ENCODE measurements around the gene KIF6.
A peak's percentile ranks its signal among the peaks of the same experiment; 100 is the strongest.

Gene KIF6

DNA sequence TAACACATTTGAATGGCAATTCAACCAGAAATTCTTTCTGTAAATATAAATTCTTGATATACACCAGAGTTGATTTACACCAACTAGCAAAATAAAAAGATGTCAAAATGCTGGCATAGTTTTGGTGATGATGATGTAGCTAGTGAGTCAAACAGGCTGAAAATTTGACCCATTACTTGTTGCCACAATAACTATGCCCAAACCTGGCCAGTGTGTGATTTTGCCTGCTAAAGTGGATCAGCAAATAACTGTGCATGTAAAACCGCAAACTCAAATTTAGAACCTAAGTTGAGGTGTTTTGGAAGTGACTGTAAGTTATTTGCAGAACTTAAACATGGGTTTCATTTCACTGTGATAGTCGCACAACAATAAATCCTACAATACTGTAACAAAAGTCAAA is 125.9 kb downstream of the KIF6 start:
- DNase-seq, result no peak
- no peak for ATAC-seq

DNA sequence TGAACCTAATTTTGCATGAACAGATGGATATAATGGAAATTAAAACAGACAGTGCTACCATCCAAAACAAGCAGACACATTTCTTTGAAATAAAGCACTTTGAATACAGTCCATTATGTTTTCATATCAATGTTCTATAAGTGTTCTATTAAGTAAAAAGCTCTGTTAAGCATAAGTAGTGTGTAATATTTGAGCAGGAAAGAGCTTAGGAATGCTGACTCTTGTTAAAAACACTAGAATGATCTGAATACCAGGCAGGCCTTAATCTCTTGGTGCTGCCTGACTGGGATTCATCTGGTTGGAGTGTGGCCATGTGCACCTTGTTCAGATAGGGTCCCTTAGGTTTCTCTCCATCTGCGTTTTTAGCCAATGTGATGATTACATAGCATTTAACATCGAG is 130.9 kb downstream of the KIF6 start:
- no peak for ATAC-seq
- no peak for DNase-seq

- DNase-seq (no peak), ATAC-seq (no peak)
Measured at GRCh38 chr6:39593646-39594045, 131.6 kb downstream of the KIF6 start.

DNA sequence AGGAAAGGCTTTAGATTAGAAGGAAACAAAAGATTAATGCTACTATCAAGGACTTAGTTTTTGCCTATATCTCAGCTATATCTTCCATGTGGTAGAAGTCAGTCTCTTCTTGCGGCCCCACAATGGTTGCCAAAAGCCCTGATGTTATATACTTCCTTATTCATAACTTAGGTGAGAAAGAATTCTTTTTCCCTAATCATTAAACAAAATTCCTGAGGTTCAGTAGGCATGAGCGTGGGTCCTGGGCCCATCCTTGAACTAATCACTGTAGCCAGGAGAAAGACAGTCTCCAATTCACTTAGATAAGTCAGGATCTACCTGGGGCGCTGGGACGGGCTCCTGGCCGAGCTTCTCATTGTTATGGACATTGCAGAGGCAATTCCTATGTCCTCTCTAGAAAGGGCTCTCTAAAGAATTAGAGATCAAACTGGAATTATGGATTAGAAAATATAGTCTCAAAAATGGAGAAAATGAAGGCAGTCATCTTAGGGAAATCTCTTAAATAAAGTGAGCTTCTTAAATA is 134.3 kb downstream of the KIF6 start:
- DNase-seq, result no peak
- no peak for ATAC-seq

DNA sequence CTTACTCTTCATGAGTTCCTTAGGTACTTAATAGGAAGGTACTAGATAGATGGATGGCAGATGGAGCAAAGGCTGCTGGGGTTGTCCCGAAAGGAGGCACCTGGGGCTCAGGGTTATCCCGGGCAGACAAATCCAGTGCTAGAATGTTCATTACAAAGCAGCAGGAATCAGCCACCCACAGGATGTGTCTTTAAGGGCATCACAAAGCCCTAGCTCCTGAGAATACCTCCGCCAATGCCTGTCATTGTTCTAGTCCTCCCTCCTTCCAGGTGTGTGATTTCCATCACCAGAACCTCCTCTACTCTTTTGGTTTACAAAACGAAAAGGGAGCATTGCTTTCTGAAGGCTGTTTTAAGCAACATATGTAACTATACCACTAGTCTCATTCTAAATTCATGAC is 138.1 kb downstream of the KIF6 start:
- DNase-seq (no peak), ATAC-seq (no peak)

DNA sequence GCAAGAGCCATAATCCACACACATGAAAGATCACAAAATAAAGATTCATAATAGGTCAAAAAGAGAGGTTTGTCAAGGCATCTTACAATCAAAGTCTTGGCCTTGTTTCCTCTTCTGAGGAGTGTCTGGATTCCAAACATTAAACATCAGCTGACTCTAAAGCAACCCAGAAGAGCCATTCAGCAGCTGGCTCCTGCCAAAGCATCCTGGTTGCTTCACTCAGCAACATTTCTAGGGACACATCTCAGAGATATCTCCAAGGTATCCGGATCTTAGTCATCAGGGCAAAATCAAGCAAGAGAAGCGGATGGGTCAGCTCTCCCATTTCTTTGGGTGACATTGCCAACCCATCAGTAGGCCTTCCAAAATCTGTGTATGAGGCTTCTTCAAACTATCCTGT is 139.6 kb downstream of the KIF6 start:
- ATAC-seq (no peak), DNase-seq (no peak)

- no peak for ATAC-seq
- DNase-seq, result no peak
Measured at GRCh38 chr6:39577446-39578165, 147.6 kb downstream of the KIF6 start.

DNA sequence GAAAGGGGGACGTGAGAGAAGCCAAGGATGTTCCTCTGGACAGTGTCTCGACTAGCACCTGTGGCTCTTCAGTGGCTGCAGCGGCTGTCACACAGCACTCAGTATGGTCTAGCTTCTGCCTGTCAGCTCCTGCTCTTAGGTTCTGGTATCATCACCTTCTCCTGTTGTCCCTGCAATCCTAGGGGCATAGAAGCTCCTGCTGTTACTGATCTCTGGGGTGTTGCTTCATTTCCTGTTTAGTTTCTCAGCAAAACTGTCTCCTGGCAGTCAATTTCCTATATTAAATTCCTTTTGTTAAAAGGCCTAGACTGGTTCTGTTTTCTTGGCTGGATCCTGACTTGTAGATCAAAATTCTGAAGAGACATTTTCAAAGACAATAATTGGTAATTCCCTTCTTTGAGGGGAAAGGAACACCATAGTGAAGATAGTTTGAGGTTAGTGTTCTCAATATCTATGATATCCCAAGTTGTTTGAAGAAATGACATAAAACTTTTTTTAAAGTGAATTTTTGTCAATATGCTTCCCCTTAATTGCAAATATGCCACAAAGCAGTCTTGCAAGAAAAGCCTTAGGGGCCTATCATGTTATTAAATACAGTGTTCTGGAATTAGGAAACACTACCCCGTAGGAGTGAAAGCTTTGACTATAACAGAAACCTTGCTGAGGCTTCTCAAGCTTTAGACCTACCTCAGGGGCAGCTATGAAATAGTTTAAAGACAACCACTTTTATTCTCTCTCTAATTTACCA is 148.5 kb downstream of the KIF6 start:
- DNase-seq (no peak), ATAC-seq (no peak)

- DNase-seq, result no peak
- ATAC-seq, result no peak
Measured at GRCh38 chr6:39574991-39575390, 150.2 kb downstream of the KIF6 start.

- ATAC-seq, result no peak
- DNase-seq, result no peak
Measured at GRCh38 chr6:39573541-39573940, 151.7 kb downstream of the KIF6 start.

- no peak for DNase-seq
- ATAC-seq, result no peak
Measured at GRCh38 chr6:39572661-39573340, 152.4 kb downstream of the KIF6 start.

DNA sequence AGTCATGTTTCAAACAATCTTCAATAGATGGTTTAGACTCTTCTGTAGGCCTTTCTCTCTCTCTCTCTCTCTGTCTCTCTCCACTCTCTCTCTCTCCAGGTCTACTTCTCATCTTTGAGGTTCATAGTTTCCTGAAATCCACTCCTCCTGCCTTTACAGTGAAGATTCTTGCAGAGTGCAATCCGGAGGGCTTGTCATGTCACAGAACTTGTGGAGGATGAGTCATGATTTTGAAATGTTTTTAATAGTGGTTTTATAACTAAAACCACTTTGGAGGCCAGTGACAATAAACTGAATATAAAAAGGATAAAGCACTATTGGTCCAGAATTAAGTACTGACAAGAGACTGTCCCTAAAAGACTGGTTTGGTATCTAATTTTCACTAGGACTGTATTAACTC is 156.3 kb downstream of the KIF6 start:
- ATAC-seq, result no peak
- no peak for DNase-seq

DNA sequence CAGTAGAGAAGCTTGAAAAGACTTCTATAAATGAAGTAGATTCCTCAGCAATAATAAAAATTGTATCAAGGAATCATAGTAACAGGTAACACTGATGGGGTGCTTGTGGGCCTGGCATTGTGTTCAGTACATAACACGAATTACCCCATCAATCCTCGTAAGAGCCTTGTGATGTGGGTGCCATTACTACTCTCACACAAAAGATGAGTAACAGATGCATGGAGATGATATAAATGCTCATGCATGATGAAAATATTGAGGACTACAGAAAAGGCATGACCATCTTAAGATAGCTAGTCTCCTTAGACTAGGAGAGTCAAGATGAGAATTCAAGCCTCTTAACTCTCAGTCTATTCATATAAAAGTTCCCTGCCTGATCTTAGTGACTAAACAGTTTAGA is 158.1 kb downstream of the KIF6 start:
- no peak for ATAC-seq
- no peak for DNase-seq

GRCh38 chr6:39566456-39566855 is 158.8 kb downstream of the KIF6 start:
- ATAC-seq (no peak), DNase-seq (no peak)

- no peak for ATAC-seq
- no peak for DNase-seq
Measured at GRCh38 chr6:39565956-39566355, 159.3 kb downstream of the KIF6 start.

DNA sequence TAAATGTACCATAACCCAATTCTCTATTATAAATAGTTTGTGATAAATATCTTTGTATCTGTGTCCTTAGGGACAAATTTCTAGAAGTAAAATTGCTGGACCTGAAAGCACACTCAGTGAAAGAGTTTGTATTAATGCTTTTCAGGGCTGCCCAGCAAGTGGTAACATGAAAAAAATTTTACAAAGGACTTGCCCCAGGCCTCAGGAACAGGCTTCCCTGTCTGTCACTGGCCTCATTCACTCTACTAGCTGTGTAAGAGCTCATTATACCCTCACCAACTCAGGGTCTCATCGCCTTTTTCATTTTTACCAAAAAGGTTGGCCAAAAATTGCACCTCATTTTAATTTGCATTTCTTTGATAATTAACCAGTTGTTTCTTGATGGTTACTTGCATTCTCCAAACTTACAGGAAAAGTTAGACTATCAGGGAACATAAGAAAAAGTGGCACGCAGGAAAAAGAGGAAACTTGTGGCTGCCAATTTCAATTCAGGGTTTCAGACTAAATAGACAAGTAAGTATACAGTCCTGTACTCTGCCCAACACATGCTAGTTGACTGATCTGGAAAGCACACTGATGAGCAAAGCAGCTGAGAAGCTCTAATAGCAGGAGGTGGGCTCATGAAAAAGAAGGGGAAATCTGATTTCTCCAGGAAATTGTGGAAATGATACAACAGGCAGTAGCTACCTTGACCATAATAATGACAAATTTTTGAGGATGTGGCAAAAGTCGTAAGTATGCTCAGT is 161.5 kb downstream of the KIF6 start:
- ATAC-seq, result no peak
- DNase-seq, result no peak

DNA sequence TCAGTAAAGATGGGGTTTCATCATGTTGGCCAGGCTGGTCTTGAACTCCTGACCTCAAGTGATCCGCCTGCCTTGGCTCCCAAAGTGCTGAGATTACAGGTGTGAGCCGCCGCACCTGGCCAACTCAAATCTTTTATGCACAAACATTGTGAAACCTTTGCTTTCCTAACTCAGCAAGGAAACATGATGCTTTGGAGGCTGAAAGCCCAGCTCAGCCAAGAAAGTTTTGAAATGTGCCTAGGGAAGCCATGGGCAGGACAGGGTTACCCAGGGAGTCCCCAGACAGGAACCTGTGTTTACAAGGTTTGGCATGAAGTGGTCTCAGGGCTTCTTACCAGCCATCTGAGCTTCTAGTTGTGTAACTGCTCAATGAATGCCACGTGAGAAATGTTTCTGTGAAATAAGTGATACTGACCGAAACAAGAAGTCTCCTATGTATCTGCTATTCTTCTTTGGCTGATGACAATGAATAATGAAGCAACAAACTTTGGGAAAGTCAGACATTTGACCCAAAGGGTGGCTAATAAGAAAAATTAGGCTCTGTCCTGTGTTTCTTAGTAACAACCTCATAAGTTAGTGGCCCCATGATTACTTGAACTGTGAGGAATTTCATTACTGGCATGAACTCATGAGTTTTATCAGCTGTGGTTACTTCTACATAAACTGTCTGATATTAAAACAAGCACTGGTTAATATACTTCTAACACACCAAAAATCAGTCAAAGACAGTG is 163.5 kb downstream of the KIF6 start:
- ATAC-seq, result no peak
- no peak for DNase-seq

GRCh38 chr6:39560915-39561314 is 164.3 kb downstream of the KIF6 start:
- ATAC-seq (no peak), DNase-seq (no peak)

DNA sequence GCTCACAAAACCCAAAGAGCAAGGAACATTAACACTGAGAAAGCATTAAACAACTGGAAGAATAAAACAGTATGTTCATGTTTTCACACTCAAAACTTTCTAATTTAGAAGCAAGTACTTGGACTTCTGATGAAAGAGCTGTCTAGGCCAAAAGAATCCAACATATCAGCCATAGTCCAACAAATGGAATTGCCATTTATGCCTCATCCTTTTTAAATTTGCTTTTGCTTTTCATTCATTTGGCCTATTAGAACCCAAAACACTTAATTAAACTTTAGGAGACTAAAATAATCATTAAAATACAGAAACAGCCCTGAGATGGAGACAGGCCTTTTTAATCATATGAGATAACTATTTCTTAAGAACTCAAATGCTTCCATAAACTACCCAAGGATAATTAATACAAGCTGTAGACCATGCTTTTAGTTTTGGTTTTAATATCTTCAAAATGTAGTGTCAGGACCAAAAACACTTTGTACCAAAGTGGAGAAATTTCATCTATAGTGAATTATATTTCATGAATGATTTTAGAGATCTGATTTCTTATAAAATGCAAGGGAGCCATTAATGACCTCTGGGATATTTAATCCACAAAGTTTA is 166.5 kb downstream of the KIF6 start:
- DNase-seq, result no peak
- no peak for ATAC-seq

- ATAC-seq, result no peak
- DNase-seq, result no peak
Measured at GRCh38 chr6:39558079-39558478, 167.1 kb downstream of the KIF6 start.

- ATAC-seq (peak; percentile 32), DNase-seq (no peak)
Measured at GRCh38 chr6:39555136-39555535, 170.1 kb downstream of the KIF6 start.
